GM21360 (cell line): ENCODE results near the gene SMYD3.
A peak's percentile ranks its signal among the peaks of the same experiment; 100 is the strongest.
"Not testable (repeated sequence)": the region's sequence is repeated elsewhere in the genome, so short reads cannot be mapped to it uniquely, and the experiment has no call there.

Source experiments
- ATAC-seq: cut with Tn5 transposase; IDR thresholded peaks from one replicate; pipeline ENCODE4 v1.9.1; 2021; ENCODE audit warnings: mild to moderate bottlenecking, moderate library complexity; ENCODE audit not compliant: unreplicated experiment

SMYD3 gene

GRCh38 chr1:245829194-245829593 lies 677.9 kb downstream of the SMYD3 start:
- ATAC-seq, result no peak

- ATAC-seq, result no peak
Measured at GRCh38 chr1:245827301-245827700, 679.8 kb downstream of the SMYD3 start.

DNA sequence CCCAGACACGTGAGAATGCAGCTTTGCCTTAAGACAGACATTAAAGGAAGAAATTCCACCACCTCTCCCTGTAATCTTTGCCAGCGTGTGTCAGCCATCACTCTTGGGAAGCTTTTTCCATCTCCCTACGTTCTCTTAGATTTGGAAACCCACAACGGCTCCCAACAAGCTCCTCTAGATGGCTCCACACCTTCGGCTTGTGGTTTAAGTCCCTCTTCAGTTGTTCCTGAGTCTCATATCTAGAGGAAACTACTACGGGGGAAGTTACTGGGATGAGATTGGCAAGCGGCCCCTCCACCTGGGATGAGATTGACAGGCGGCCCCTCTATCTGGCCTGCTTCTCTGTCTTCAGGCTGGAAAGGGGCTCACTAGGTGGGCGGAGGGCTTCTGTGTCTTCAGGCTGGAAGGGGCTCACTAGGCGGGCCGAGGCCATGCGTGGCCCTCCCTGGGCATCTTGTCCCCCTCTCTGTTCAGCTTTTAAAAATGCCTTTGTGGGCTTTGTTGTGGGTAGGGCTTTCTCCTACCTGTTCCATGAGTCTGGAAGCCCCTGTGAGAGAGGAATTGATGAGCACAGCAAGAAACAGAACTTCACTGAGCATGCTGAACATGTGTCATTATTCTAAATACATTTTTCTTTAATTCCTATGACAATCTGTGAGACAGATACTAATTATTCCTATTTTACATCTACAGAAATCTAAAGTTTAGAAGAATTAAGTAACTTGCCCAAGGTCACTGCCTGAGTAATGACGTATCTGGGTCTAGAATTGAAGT lies 681.8 kb downstream of the SMYD3 start:
- ATAC-seq, result no peak

DNA sequence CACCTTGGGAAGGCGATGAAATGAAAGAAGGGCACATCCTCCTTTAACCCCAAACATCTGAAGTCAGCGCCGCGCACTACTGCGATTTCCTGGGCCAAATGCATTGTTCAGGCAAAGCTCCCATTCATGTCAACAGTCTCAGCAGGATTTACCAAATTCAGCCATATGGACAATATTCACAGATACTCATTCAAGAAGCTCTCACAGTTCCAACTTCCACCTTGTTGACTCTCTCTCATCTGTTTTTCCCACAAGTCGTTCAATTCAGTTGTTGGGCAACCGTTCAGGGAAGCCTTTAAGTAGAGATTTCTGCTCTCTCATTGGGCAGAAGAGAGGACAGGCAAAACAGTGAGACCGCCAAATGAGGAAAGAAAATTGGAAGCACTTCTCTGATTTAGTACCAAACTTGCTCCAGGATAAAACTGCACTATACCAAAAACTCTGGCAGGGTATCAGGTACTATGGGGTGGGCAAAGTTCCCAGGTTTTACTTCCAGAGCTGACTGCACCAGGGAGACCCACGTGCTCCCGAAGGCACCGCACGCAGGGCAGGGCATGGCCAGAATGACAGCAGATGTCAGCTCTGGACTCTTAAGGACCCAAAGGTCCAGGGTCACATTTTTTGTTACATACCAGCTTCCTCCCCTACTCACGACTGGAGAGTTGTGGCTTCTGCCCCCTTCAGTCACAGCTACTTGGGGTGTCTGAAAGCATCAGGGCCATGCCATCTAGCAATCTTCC lies 683.5 kb downstream of the SMYD3 start:
- no peak for ATAC-seq

DNA sequence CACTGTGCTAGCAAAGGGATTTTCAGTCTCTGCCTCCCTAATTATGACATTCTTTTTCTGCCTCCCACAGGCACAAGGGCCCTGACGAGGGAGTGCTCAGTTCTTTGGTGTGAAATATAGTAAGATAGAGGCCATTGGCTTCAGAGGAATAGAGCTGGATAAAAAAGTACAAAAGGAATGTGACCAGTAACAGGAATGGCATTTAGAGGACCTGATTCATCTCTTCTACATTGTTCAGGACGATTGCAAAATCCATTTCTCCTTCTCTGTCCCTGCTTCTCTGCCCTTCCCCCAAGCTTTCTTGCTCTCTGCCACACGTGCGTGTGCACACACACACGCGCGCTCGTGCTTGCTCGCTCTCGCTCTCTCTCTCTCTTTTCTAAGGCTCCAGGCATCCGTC lies 684.1 kb downstream of the SMYD3 start:
- ATAC-seq, result no peak

- not testable (repeated sequence) for ATAC-seq
Measured at GRCh38 chr1:245818363-245818762, 688.7 kb downstream of the SMYD3 start.

DNA sequence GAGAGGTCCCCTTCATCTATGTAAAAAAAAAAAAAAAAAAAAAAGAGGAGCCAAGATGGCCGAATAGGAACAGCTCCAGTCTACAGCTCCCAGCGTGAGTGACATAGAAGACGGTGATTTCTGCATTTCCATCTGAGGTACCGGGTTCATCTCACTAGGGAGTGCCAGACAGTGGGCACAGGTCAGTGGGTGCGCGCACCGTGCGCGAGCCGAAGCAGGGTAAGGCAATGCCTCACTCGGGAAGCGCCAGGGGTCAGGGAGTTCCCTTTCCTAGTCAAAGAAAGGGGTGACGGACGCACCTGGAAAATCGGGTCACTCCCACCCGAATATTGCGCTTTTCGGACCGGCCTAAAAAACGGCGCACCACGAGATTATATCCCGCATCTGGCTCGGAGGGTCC lies 690.6 kb downstream of the SMYD3 start:
- ATAC-seq, result not testable (repeated sequence)

GRCh38 chr1:245814651-245815050 lies 692.4 kb downstream of the SMYD3 start:
- no peak for ATAC-seq

DNA sequence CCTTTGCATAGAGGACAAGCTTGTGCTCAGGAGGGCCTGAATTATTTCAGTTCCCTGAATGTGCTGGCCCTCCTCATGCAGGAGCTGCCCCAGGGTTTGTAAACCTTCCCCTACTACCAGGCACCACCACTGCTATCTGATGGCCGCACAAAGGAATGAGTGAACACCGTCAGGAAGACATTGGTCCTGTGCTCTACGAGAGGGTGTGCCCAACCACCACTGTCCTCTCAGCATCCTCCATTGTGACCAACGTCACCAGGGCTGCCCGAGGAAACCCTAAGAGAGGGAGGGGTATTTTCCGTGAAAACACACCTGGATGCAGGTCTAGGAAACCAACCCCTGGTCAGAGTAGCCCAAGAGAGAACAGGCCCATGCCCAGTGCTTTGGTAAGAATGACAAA lies 694.8 kb downstream of the SMYD3 start:
- no peak for ATAC-seq

GRCh38 chr1:245810789-245811337 lies 696.2 kb downstream of the SMYD3 start:
- ATAC-seq, result no peak

DNA sequence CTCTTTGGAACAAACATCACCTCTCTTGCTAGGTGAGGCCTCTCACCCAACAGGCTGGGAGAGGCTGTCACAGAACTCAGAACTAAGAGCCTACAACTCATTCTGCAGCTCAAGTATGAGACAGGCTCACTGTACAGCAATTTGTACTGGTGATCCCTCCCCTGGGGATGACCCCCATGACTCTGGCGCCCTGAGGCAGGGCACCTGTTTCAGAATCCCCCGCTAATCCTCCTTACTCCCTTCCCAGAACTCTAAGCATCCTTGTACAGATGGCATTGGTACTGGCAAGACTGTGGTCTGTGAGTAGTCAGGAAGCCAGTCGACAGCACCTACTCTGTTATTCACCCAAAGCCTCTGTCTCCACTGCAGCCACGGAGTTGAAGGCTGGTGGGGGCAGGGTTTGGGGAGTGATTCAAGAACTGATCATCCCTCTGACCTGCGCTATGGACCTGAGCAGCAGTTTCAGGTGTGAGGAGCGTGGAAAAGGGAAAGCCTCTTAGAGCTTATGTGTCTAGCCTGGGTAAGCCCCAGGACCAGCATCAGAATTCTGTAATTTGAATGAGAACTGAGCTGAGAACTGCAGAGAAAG lies 696.8 kb downstream of the SMYD3 start:
- no peak for ATAC-seq

GRCh38 chr1:245809361-245809760 lies 697.7 kb downstream of the SMYD3 start:
- ATAC-seq, result no peak

- no peak for ATAC-seq
Measured at GRCh38 chr1:245807954-245808719, 698.9 kb downstream of the SMYD3 start.

GRCh38 chr1:245807306-245807705 lies 699.8 kb downstream of the SMYD3 start:
- ATAC-seq, result peak; percentile 80

DNA sequence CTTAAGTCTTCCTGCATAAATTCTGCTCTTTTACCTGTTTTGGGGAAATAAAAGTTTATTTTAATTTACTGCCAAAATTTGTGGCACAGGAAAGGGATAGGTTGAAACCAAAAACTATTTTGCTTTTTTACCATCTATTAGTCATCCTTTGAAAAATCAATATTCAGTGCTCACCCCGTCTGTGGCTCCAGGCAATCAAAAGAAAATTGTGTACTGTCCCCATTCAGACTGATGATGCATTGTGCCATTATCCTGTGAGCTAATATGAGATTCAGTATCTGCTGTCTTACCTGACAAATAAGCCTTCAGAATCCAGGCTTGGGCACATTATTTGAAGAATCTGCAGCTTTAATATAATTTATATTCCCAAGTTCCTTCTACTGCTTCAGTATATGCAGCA lies 701.5 kb downstream of the SMYD3 start:
- no peak for ATAC-seq

GRCh38 chr1:245804696-245805095 lies 702.4 kb downstream of the SMYD3 start:
- no peak for ATAC-seq

DNA sequence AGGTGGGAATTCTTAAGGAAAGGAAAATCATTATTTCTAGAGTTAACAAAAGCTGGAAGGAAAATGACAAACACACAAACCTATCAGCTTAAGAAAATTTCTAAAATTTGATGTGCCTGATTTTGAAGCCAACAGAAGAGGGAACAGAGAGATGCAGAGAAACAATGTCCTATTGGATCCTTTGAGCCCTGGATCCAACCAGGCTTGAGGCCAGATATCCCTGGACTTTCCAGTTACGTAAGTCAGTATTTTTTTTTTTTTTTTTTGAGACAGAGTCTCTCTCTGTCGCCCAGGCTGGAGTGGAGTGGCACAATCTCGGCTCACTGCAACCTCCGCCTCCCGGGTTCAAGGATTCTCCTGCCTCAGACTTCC lies 703.4 kb downstream of the SMYD3 start:
- ATAC-seq, result no peak

GRCh38 chr1:245802941-245803665 lies 704.0 kb downstream of the SMYD3 start:
- no peak for ATAC-seq

DNA sequence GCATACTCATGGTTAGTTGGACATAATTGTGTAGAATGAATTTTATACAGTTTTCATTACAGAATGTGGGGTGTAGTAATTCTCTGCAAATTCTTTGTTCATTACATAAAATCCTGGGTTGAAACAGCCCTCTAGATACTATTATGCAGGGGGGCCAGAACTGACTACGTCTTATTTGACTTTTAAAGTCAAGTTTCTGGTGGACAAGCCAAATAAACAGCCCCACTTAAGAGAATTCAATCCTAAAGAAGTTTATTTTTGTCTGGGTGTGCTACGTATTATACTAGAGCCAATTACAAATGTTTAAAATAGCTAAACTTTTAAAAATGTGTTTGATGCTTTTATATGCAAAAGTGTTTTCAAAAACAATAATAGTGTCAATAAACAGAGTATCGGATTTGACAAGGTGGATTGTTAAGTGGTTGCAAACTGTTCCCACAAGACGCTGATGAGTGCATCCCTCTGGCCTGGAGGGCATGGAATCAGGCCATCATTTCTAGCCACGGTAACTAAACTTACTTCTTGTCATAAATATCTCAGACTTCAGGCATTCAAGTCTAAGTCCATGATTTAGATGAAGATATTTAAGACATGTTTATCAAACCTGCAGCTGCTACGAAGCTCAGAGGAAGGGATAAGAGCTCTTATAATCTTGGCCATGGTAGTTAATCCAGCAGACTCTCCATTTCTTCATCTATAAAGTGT lies 706.0 kb downstream of the SMYD3 start:
- no peak for ATAC-seq

- ATAC-seq, result no peak
Measured at GRCh38 chr1:245798349-245798711, 708.7 kb downstream of the SMYD3 start.
